Measurements from ENCODE around the gene PAN3.

Gene PAN3

GRCh38 chr13:28229522-28230411 lies 91.4 kb downstream of the PAN3 start:
- no peak for DNase-seq

DNA sequence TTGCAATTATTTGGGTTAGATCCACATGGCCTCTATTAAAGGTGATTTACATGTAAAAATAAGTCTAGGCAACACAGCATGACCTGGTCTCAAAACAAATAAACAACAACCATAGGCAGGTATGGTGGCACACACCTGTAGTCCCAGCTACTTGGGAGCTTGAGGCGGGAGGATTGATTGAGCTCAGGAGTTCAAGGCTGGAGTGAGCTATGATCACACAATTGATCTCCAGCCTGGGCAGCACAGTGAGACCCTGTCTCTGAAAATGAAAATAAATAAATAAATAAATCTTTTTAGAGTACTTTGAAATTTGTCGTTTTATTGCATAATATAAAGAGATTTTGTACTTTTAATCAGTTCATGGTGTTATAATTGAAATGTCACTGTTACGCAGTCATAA lies 93.3 kb downstream of the PAN3 start:
- no peak for DNase-seq

DNA sequence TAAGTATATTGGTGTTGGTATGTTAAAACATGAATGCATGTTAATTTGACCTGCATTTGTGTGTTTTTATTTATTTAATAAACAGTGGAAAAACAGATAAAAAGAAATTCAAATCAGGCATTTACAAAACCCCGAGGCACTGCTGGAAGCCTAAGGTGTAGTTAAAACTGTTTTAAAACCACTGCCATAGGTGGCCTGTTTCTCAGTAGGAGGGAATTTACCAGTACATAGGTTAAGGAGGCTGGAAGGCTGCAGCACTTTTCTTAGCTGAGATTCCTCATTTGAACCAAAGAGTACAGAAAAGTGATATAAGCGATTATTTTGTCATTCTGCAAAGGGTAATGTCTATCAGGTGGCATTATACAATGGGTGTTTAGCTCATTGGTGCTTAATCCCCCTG lies 99.6 kb downstream of the PAN3 start:
- DNase-seq, result no peak

- no peak for DNase-seq
Measured at GRCh38 chr13:28239374-28239773, 101.0 kb downstream of the PAN3 start.

DNA sequence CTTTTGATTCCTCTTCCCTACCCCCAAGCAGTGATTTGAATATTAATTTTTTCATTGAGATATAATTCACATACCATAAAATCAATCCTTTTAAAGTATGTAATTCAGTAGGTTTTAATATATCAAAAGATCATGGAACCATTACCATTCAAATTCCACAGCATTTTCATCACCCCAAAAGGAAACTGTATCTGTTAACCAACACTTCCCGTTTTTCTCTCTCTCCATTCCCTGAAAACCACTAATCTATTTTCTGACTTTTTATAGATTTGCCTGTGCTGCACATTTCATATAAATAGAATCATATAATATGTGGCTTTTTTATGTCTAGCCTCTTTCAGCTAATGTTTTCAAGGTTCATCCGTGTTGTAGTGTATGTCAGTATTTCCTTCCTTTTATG lies 107.1 kb downstream of the PAN3 start:
- no peak for DNase-seq

GRCh38 chr13:28246891-28247290 lies 108.5 kb downstream of the PAN3 start:
- DNase-seq, result no peak

DNA sequence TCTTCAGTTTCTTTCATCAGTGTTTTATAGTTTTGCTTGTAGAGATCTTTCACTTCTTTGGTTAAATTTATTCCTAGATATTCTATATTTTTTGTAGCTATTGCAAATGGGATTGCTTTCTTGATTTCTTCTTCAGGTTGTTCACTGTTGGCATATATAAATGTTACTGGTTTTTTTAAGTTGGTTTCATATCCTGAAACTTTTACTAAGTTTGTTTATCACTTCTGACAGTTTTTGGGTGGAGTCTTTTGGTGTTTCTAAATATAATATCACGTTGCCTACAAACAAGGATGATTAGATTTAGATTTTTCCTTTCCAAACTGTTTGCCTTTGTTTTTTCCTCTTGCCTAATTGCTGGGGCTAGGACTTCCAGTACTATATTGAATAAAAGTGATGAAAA lies 109.7 kb downstream of the PAN3 start:
- no peak for DNase-seq

DNA sequence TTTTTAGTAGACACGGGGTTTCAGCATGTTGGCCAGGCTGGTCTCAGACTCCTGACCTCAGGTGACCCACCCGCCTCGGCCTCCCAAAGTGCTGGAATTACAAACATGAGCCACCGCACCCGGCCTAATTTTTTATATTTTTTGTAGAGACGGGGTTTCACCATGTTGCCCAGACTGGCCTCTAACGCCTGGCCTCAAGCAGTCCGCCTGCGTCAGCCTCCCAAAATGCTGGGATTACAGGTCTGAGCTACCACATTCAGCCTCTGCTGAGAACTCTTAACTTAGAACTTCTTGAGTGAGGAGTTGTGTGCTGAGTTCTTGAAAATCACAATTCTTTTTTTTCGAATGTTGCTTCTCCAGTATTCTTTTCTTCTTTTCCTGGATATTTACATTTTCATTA lies 112.2 kb downstream of the PAN3 start:
- DNase-seq, result no peak

DNA sequence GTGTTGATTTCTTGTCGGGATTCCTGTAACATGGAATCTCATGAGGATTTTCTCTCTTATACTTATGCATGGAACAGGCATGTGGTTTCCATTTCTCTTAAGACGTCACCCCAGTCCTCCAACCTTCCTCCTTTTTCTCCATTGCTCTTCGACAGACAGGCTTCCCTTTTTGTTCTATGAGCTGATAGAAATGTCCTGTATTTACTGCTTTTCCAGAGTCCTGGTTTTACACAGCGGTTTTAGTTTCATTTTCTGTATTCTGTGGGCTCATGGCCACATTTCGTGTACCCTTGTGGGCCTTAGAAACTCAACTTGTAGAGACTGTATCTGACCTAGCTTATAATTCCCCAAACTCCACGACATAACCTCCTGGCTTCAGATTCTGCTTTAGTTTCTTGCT lies 113.1 kb downstream of the PAN3 start:
- no peak for DNase-seq

DNA sequence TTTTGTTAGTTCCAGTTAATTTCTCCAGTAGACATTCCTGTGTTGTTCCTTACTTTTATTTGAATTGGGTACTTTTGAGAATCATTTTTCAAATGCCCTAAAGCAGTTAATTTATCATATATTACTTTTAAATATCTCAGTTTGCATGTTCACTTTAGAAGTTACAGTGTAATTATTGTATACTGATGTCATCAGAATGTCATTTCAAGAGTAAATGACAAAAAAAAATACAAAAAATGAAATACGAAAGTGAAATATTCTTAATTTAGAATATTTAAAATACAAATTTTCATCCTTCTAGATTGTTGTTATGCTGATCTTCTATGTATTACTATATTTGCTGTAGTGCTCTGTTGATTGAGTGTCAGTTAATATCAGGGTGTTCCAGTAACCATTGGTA lies 114.2 kb downstream of the PAN3 start:
- no peak for DNase-seq

- no peak for DNase-seq
Measured at GRCh38 chr13:28257305-28257704, 119.0 kb downstream of the PAN3 start.

- DNase-seq, result no peak
Measured at GRCh38 chr13:28258417-28258816, 120.1 kb downstream of the PAN3 start.

- DNase-seq, result no peak
Measured at GRCh38 chr13:28267497-28267896, 129.2 kb downstream of the PAN3 start.

- DNase-seq, result no peak
Measured at GRCh38 chr13:28268800-28269223, 130.5 kb downstream of the PAN3 start.

GRCh38 chr13:28271056-28271840 lies 132.9 kb downstream of the PAN3 start:
- DNase-seq, result no peak

GRCh38 chr13:28273919-28274318 lies 135.6 kb downstream of the PAN3 start:
- no peak for DNase-seq

DNA sequence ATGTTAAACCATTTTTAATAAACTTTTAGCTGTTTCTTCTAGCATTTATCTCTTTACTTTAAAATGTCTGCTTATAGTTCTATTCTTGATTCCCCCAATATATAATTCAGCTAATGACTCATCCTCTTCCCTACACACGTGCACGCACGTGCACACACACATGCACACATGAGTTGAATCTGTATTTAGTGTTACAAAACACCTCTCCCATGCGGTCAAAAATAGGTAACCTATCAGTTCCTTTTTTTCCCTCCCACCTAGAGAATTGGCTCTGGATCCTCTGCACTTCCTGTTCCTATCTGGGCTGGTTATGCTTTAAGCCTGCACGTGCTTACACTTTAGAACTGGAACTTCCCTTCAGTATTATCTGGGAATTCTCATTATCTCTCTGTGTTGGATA lies 144.1 kb downstream of the PAN3 start:
- no peak for DNase-seq

DNA sequence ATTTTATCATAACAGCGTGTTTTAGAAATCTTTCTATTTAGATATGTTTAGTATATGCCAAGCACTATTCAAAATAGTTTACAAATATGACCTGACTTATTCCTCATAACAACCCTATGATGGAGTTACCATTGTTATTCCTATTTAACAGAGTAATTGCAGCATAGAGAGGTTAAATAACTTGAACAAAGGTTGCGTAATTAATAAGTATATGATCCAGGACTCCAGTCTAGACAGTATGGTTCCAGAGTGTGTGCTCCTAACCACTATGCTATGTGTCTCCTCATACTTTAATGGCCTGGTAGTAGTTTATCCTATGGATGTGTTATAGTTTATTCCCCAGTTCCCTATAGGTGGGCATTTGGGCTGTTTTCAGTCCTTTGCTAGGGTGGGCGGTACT lies 145.3 kb downstream of the PAN3 start:
- DNase-seq, result no peak

DNA sequence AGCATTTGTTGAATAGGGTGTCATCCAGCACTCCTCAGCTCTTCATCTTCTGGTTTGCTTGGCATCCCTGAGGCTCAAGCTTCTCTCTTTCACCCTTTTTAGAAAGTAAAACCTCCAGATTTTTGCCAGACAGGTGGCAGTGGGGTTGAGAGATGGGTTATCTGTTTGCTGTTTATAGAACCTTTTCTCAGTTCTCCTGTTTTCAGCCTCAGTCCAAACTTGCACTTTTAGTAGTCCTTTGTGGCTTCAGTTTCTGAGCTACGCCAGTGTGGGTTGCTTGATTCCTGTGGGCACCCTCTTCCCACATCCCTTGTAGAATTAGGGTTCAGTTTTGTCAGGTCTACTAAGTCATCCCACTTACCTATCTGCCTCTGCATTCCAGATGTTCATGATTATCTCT lies 147.9 kb downstream of the PAN3 start:
- no peak for DNase-seq

DNA sequence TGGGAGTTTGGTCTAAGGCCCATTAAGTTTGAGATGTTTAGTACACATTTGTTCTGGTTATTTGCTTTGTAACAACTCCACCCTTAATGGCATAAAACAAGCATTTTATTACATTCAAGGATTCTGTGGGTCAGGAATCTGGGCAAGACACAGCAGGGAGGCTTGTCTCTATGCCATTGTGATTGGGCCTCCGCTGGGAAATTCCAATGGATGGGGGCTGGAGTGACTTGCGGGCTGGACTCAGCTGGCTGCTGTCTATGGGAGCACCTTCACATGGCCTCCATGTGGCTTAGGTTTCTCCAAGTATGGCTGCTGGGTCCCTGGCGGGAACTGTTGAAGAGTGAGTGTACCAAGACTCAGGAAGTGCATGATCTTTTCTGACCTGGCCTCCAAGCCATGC lies 159.0 kb downstream of the PAN3 start:
- no peak for DNase-seq

- DNase-seq, result no peak
Measured at GRCh38 chr13:28299916-28300315, 161.6 kb downstream of the PAN3 start.

DNA sequence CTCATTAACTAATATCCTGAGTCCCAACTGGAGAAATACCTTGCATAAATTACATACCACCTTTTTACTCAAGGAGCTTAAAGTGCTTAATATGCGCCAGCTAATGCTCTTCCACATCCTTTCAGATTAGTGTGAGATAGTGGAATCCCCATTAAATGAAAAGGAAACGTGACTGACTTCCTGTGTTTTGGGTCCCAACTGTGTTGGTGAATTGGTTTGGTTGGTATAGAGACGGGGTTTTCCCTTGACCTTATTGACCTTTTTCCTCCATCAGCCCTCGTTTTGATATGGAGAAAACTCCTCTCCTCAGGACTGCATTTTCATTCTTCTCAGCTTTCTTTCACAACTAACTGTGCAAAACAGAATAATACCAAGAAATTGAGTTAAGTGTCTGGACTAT lies 163.5 kb downstream of the PAN3 start:
- DNase-seq, result no peak

DNA sequence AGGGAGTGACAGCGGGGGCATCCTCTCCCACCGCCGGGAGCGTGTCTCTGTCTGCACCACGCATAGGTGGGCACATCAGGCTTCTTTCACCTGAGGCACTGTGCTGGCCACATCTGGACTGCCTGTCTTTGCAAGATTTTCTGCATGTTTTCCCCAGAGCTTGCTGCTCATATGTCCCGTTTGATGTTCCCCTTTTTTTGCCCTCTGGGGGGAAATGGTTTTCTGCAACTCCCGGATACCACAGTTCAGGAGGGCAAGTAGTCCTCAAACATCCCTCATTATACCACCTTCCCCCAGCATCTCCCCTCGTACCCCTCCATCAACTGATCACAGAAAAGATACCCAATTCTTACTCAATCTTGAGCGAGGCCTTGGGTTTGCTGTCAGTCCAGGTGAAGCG lies 168.0 kb downstream of the PAN3 start:
- no peak for DNase-seq

DNA sequence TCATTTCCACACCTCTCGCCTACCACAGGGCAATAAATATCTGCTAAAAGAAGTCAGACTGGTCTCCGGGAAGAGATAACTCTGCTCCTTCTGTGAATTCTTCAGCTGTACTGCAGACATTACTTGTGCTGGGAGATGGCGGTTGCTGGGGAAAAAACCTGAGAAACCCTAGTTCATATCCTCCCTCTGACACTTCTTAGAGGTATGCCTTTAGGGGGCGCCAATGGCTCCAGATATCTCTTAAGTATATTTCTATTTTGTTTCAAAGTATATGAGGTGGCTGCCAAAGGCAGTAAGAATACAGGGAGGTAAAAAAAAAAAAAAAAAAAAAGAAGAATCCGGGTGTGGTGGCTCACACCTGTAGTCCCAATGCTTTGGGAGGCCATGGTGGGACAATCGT lies 175.2 kb downstream of the PAN3 start:
- no peak for DNase-seq
